Left ventricle myocardium inferior (tissue), 1 donor: ENCODE results near the gene CCNQ. TPM values are rescaled to one million over a fixed set of nuclear protein-coding genes. Genes with fewer than 3 reads are reported as not detected.

Experiments
- DNase-seq: peaks from one replicate; pipeline ENCODE4 v3.0.0-alpha.2; 2020
- H3K27ac ChIP-seq: fragments of 200-600 bp; replicated peaks from 2 replicates; pipeline ENCODE4 v1.8.0; 2021
- H3K27me3 ChIP-seq: fragments of 200-600 bp; 2 replicates; pipeline ENCODE4 v1.8.0; 2021; ENCODE audit warnings: low read depth
- H3K36me3 ChIP-seq: fragments of 200-600 bp; 2 replicates; pipeline ENCODE4 v1.8.0; 2021
- H3K4me1 ChIP-seq: fragments of 200-600 bp; 2 replicates; pipeline ENCODE4 v1.8.0; 2021
- H3K4me3 ChIP-seq: fragments of 200-600 bp; 2 replicates; pipeline ENCODE4 v1.8.0; 2021; ENCODE audit warnings: mild to moderate bottlenecking, moderate library complexity
- H3K9me3 ChIP-seq: fragments of 200-600 bp; replicated peaks from 2 replicates; pipeline ENCODE4 v1.8.0; 2021
- CTCF ChIP-seq: fragments of 200-600 bp; IDR thresholded peaks from 2 replicates; pipeline ENCODE4 v1.8.0; 2021; ENCODE audit warnings: antibody characterized with exemption, mild to moderate bottlenecking, borderline replicate concordance
- intact Hi-C: fragments of 100-400 bp; cut with micrococcal nuclease; formaldehyde crosslinking; loops from one replicate; pipeline ENCODE4 v1.11.0; 2022
- total RNA-seq: library from RNA; stranded (reverse); fragmentation: NEBNext Ultra II Directional; extraction: Animal tissue kit (Norgen Biotek cat#: 25700); gene quantifications from one replicate; pipeline ENCODE4 v1.2.1, GENCODE V29; 2021
- donor health status: DM: no; HTN: yes; CAD: no; lungs with severe emphysema.

CCNQ gene
- total RNA-seq, 1 donor from 2014 or later: 39.3 TPM

GRCh38 chrX:153634832-153635231 is 35.9 kb upstream of the CCNQ start:
- H3K27ac ChIP-seq: no peak overlapping the region
- TF ChIP-seq CTCF: no peak
- no peaks in the 10 kb centered on the region for H3K4me1 ChIP-seq
- no peaks in the 10 kb centered on the region for H3K9me3 ChIP-seq
- H3K27me3 ChIP-seq: peaks cover 9% of the 10 kb centered on the region
- H3K4me3 ChIP-seq: no peak overlapping the region
- no peaks in the 10 kb centered on the region for H3K36me3 ChIP-seq
- no peak for DNase-seq
- intact Hi-C loops: no loop called here

- H3K27me3 ChIP-seq: peaks cover 9% of the 10 kb centered on the region
- H3K9me3 ChIP-seq: no peaks in the 10 kb centered on the region
- intact Hi-C loops: no loop called here
- H3K4me3 ChIP-seq: no peak overlapping the region
- H3K4me1 ChIP-seq: no peaks in the 10 kb centered on the region
- TF ChIP-seq CTCF: no peak
- no peaks in the 10 kb centered on the region for H3K36me3 ChIP-seq
- no peak for DNase-seq
- H3K27ac ChIP-seq: no peak overlapping the region
Observed at GRCh38 chrX:153634236-153634635, 35.3 kb upstream of the CCNQ start.

- DNase-seq: no peak
- H3K9me3 ChIP-seq: no peaks in the 10 kb centered on the region
- H3K36me3 ChIP-seq: no peaks in the 10 kb centered on the region
- intact Hi-C loops: no loop called here
- no peak for TF ChIP-seq CTCF
- H3K4me1 ChIP-seq: no peaks in the 10 kb centered on the region
- peaks cover 7% of the 10 kb centered on the region for H3K27me3 ChIP-seq
- no peak overlapping the region for H3K27ac ChIP-seq
- no peak overlapping the region for H3K4me3 ChIP-seq
Observed at GRCh38 chrX:153633607-153634180, 34.8 kb upstream of the CCNQ start.

- H3K27ac ChIP-seq: no peak overlapping the region
- H3K36me3 ChIP-seq: no peaks in the 10 kb centered on the region
- intact Hi-C loops: no loop called here
- H3K9me3 ChIP-seq: no peaks in the 10 kb centered on the region
- DNase-seq: no peak
- no peak for TF ChIP-seq CTCF
- H3K4me1 ChIP-seq: no peaks in the 10 kb centered on the region
- no peak overlapping the region for H3K4me3 ChIP-seq
- peaks cover under 1% of the 10 kb centered on the region for H3K27me3 ChIP-seq
Observed at GRCh38 chrX:153633048-153633447, 34.1 kb upstream of the CCNQ start.

- no peaks in the 10 kb centered on the region for H3K36me3 ChIP-seq
- H3K9me3 ChIP-seq: no peaks in the 10 kb centered on the region
- no peak for DNase-seq
- intact Hi-C loops: no loop called here
- H3K4me1 ChIP-seq: no peaks in the 10 kb centered on the region
- no peak overlapping the region for H3K27ac ChIP-seq
- no peaks in the 10 kb centered on the region for H3K27me3 ChIP-seq
- no peak for TF ChIP-seq CTCF
- no peak overlapping the region for H3K4me3 ChIP-seq
Observed at GRCh38 chrX:153632595-153632946, 33.6 kb upstream of the CCNQ start.
